Body of pancreas (tissue), 4 donors: Measurements from ENCODE around the gene KLK10. TPM values are rescaled to one million over a fixed set of nuclear protein-coding genes. Genes with fewer than 3 reads are reported as not detected.

ENCODE experiments used
- ATAC-seq: fragments of 150-250 bp; one replicate; pipeline ENCODE4 v1.9.1; 2016
- DNase-seq, 4 donors: peaks; one replicate each; pipeline ENCODE4 v3.0.0-alpha.2; 2019
- H3K27ac ChIP-seq, 4 donors: fragments of 200-600 bp; sonication (generic); 1 replicate in 3 of 4; 2 replicates in 1 of 4; pipeline versions ENCODE4 v1.5.1 to v1.6.1; 2016 to 2019; ENCODE audit warnings: mild to moderate bottlenecking in 1 of 4, mixed read lengths in 1 of 4, moderate library complexity in 1 of 4
- H3K27me3 ChIP-seq, 2 donors: fragments of 200-600 bp; sonication (generic); one replicate each; pipeline ENCODE4 v1.6.0; 2016; ENCODE audit warnings: mild to moderate bottlenecking in 1 of 2
- H3K36me3 ChIP-seq, 2 donors: fragments of 200-600 bp; sonication (generic); replicated peaks in 1 of 2; 2 replicates each; pipeline ENCODE4 v1.5.1; 2016; ENCODE audit warnings: low read depth in 2 of 2; ENCODE audit not compliant: insufficient read depth in 1 of 2
- H3K4me1 ChIP-seq: fragments of 200-600 bp; sonication (generic); one replicate; pipeline ENCODE4 v1.6.0; 2016
- H3K4me3 ChIP-seq, 2 donors: fragments of 200-600 bp; sonication (generic); 1 replicate in 1 of 2; 2 replicates in 1 of 2; pipeline ENCODE4 v1.5.1; 2016 to 2019
- H3K9me3 ChIP-seq, 3 donors: fragments of 200-600 bp; sonication (generic); 1 replicate in 2 of 3; 2 replicates in 1 of 3; pipeline ENCODE4 v1.5.1; 2016
- POLR2A ChIP-seq, 3 donors: fragments of 450-650 bp; IDR thresholded peaks; one replicate each; pipeline ENCODE4 v1.6.1; 2016; ENCODE audit warnings: antibody characterized with exemption in 3 of 3, mild to moderate bottlenecking in 2 of 3
- WGBS, 2 donors: methylation state at CpG; one replicate each; pipeline ENCODE4 v1.1.5; 2017; 5-methylcytosine and 5-hydroxymethylcytosine counted together
- intact Hi-C: fragments of 100-400 bp; cut with DNase I; formaldehyde crosslinking; loops from one replicate; pipeline ENCODE4 v1.15.1; 2023
- total RNA-seq, 2 donors: library from RNA; depleted of rRNA; stranded (reverse); fragments of >200 nt; gene quantifications; one replicate each; pipeline ENCODE4 v1.1.0, GENCODE V29; 2016
- TF ChIP-seq, protein P1 (sequence below), 7 experiments: fragments of 450-650 bp in 4 of 7; fragments of 200-600 bp in 3 of 7; sonication (generic) in 3 of 7; IDR thresholded peaks; one replicate each; pipeline ENCODE4 v1.5.1; 2016 to 2019; ENCODE audit warnings: antibody characterized with exemption in 7 of 7

Gene KLK10
- total RNA-seq, 2 donors from 2014 or later: not detected

- DNase-seq (no peak), ATAC-seq (no peak)
- no peak overlapping the region for H3K27ac ChIP-seq
- no peaks in the 10 kb centered on the region for H3K4me1 ChIP-seq
- TF ChIP-seq, protein P1, sequence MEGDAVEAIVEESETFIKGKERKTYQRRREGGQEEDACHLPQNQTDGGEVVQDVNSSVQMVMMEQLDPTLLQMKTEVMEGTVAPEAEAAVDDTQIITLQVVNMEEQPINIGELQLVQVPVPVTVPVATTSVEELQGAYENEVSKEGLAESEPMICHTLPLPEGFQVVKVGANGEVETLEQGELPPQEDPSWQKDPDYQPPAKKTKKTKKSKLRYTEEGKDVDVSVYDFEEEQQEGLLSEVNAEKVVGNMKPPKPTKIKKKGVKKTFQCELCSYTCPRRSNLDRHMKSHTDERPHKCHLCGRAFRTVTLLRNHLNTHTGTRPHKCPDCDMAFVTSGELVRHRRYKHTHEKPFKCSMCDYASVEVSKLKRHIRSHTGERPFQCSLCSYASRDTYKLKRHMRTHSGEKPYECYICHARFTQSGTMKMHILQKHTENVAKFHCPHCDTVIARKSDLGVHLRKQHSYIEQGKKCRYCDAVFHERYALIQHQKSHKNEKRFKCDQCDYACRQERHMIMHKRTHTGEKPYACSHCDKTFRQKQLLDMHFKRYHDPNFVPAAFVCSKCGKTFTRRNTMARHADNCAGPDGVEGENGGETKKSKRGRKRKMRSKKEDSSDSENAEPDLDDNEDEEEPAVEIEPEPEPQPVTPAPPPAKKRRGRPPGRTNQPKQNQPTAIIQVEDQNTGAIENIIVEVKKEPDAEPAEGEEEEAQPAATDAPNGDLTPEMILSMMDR (IDR thresholded peaks at IDR 0.05): no peak
- no peak for TF ChIP-seq POLR2A (IDR thresholded peaks at IDR 0.05)
- H3K4me3 ChIP-seq: no peak overlapping the region
- H3K9me3 ChIP-seq: no peaks in the 10 kb centered on the region
- 17 to 33% methylated on average over 4 to 6 of the region's 7 CpGs for WGBS, 2 donors
- intact Hi-C loops: no loop called here
- no peaks in the 10 kb centered on the region for H3K36me3 ChIP-seq
- H3K27me3 ChIP-seq: no peaks in the 10 kb centered on the region
These were observed 50.6 kb downstream of the KLK10 start for GRCh38 chr19:50968716-50969412.

DNA sequence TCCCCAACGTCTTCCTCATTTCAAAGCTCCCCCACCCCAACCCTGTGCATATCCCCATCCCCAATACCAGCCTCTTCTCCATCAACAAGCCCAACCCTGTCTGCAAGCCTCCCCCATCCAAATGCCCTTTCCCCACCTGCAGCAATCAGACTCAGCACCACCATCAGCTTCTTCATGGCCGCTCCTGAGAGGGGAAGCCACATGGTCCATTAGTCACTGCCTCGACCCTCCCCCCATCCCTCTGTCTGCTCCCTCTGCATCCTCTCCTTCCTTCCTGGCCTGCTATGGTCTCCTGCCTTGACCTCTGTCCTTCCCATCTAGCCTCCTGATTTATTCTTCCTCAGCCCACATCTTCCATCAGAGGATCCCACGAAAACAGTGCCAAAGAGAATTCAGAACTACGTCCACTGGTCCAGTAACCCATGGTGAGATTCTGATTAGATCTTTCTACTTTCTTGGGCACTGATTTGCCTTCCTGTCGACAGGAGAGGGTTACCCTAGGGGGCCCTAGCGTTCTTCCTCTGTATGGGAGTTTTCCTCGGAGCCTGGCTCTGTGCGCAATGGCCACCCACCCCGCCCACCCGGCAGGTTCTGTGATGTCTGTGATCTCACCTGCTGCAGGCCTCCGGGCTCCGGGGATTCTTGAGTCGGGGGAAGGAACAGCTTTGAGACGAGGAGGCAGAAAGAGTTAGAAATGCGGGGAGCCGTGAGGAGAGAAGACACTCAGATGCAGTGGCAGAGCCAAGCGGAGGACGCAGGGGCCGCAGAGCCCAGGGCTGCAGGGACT is 51.4 kb downstream of the KLK10 start:
- DNase-seq (no peak), ATAC-seq (no peak)
- Histone ChIP-seq H3K4me1 (no peaks in the 10 kb centered on the region), H3K4me3 (no peak overlapping the region), H3K27me3 (no peaks in the 10 kb centered on the region), H3K36me3 (no peaks in the 10 kb centered on the region), H3K27ac (no peak overlapping the region), H3K9me3 (no peaks in the 10 kb centered on the region)
- TF ChIP-seq, protein P1 (IDR thresholded peaks at IDR 0.05): no peak
- TF ChIP-seq POLR2A (IDR thresholded peaks at IDR 0.05): no peak
- intact Hi-C loops: no loop called here
- 20 to 27% methylated on average over 19 to 20 of the region's 20 CpGs for WGBS, 2 donors

GRCh38 chr19:50964266-50964665 is 55.2 kb downstream of the KLK10 start:
- H3K27ac ChIP-seq: no peak overlapping the region
- H3K9me3 ChIP-seq: no peaks in the 10 kb centered on the region
- H3K36me3 ChIP-seq: no peaks in the 10 kb centered on the region
- H3K4me3 ChIP-seq: no peak overlapping the region
- TF ChIP-seq, protein P1 (IDR thresholded peaks at IDR 0.05): no peak
- no peak for TF ChIP-seq POLR2A (IDR thresholded peaks at IDR 0.05)
- intact Hi-C loops: no loop called here
- no peaks in the 10 kb centered on the region for H3K4me1 ChIP-seq
- H3K27me3 ChIP-seq: no peaks in the 10 kb centered on the region
- DNase-seq (no peak), ATAC-seq (no peak)
- WGBS, 2 donors: 39 to 43% methylated on average over 3 of the region's 3 CpGs

GRCh38 chr19:50963381-50963780 is 56.1 kb downstream of the KLK10 start:
- no peaks in the 10 kb centered on the region for H3K4me1 ChIP-seq
- DNase-seq: no peak
- no peaks in the 10 kb centered on the region for H3K9me3 ChIP-seq
- TF ChIP-seq POLR2A (IDR thresholded peaks at IDR 0.05): no peak
- TF ChIP-seq, protein P1 (IDR thresholded peaks at IDR 0.05): no peak
- intact Hi-C loops: no loop called here
- no peak overlapping the region for H3K4me3 ChIP-seq
- H3K27ac ChIP-seq: no peak overlapping the region
- H3K27me3 ChIP-seq: no peaks in the 10 kb centered on the region
- ATAC-seq: no peak
- WGBS, 2 donors: 65 to 74% methylated on average over 6 of the region's 6 CpGs
- no peaks in the 10 kb centered on the region for H3K36me3 ChIP-seq

Other genes with a start within 250 kb of the KLK10 start
- gene GPR32, start 249.2 kb downstream of the KLK10 start, total RNA-seq: not detected
- gene ACP4, start 229.3 kb downstream of the KLK10 start, total RNA-seq: not detected
- gene KLK1, start 195.9 kb downstream of the KLK10 start, total RNA-seq: 100 to 1,000 TPM; 937 to 947 TPM
- not detected for gene KLK15, start 186.1 kb downstream of the KLK10 start, total RNA-seq
- gene KLK3, start 164.8 kb downstream of the KLK10 start, total RNA-seq: not detected
- gene KLK2, start 146.3 kb downstream of the KLK10 start, total RNA-seq: not detected
- not detected for gene KLK4, start 108.3 kb downstream of the KLK10 start, total RNA-seq
- gene KLK5, start 66.7 kb downstream of the KLK10 start, total RNA-seq: not detected
- gene KLK6, start 50.1 kb downstream of the KLK10 start, total RNA-seq: not detected
- 1 to 10 TPM in 1 of 2 donors, not detected in 1; 4.2 TPM for gene KLK7, start 35.8 kb downstream of the KLK10 start, total RNA-seq
- not detected for gene KLK8, start 18.1 kb downstream of the KLK10 start, total RNA-seq
- 10 to 100 TPM; 18.4 to 44.8 TPM for gene KLK11, start 6.9 kb upstream of the KLK10 start, total RNA-seq
- gene KLK12, start 15.3 kb upstream of the KLK10 start, total RNA-seq: not detected
- 10 to 100 TPM in 1 of 2 donors, under 1 TPM in 1; 0.52 to 31.6 TPM for gene KLK13, start 45.4 kb upstream of the KLK10 start, total RNA-seq
- not detected for gene KLK14, start 63.2 kb upstream of the KLK10 start, total RNA-seq
- 10 to 100 TPM in 1 of 2 donors, 1 to 10 TPM in 1; 6.0 to 32.3 TPM for gene CTU1, start 88.7 kb upstream of the KLK10 start, total RNA-seq
- 1 to 10 TPM in 1 of 2 donors, under 1 TPM in 1; 0.33 to 1.3 TPM for gene SIGLEC9, start 105.2 kb upstream of the KLK10 start, total RNA-seq
- not detected for gene SIGLEC7, start 122.6 kb upstream of the KLK10 start, total RNA-seq
- gene CD33, start 205.4 kb upstream of the KLK10 start, total RNA-seq: 1 to 10 TPM; 1.3 TPM
- not detected for gene SIGLECL1, start 231.4 kb upstream of the KLK10 start, total RNA-seq